HepG2 (cell line): ENCODE results near the gene GGPS1. TPM values are rescaled to one million over a fixed set of nuclear protein-coding genes. Genes with fewer than 3 reads are reported as not detected.

Source experiments
- ATAC-seq: fragments of 200-7000 bp; cut with Tn5 transposase; 3 replicates; pipeline ENCODE4 v1.9.1; 2020; ENCODE audit warnings: mild to moderate bottlenecking, moderate library complexity
- BruUV-seq: library from RNA; stranded (reverse); fragments of 400-500 nt; replicated peaks from 2 replicates; lab custom pipeline; 2021; lab: Mats Ljungman, UMichigan
- CTCF ChIA-PET: fragments of 300-600 bp; formaldehyde crosslinking; extraction: SDS; loops from one replicate; lab custom pipeline; 2021; ENCODE audit warnings: low total read pairs, inconsistent platforms, low intra/inter-chr PET ratio; lab: Yijun Ruan, JAX
- POLR2A ChIA-PET: fragments of 350-600 bp; sonication (Branson Sonifier 250); formaldehyde crosslinking; loops from one replicate; lab custom pipeline; 2020; ENCODE audit warnings: antibody characterized with exemption, inconsistent platforms; lab: Yijun Ruan, JAX
- DNase-seq: peaks from one replicate; pipeline ENCODE4 v3.0.0-alpha.2; 2015; ENCODE audit warnings: low spot score
- FAIRE-seq: peaks from 3 replicates; lab custom pipeline; 2011; peaks lifted over from hg19 to GRCh38; lab: Jason Lieb, UNC
- H2AFZ ChIP-seq: one replicate; pipeline ENCODE4 v1.6.1; 2011; ENCODE audit warnings: low read length, inconsistent platforms
- H3K27ac ChIP-seq: fragments of 300-600 bp; 3 replicates; pipeline ENCODE4 v1.8.0; 2011; ENCODE audit warnings: mixed run types, mild to moderate bottlenecking, mixed read lengths, low read length, inconsistent platforms; ENCODE audit not compliant: insufficient read depth; ENCODE audit errors: extremely low read length
- H3K27me3 ChIP-seq, 2 experiments: fragments of 200-600 bp in 1 of 2; 2 replicates in 1 of 2; 3 replicates in 1 of 2; pipeline versions ENCODE4 v1.6.0 to v1.8.0; 2011; ENCODE audit warnings: low read length in 2 of 2, mild to moderate bottlenecking in 2 of 2, moderate library complexity in 2 of 2, inconsistent platforms in 1 of 2; ENCODE audit not compliant: insufficient read depth in 2 of 2, control insufficient read depth in 1 of 2
- H3K36me3 ChIP-seq, 2 experiments: fragments of 200-600 bp in 1 of 2; replicated peaks in 1 of 2; 2 replicates in 1 of 2; 3 replicates in 1 of 2; pipeline versions ENCODE4 v1.5.1 to v1.8.0; 2011; ENCODE audit warnings: low read length in 2 of 2, inconsistent platforms in 1 of 2; ENCODE audit not compliant: insufficient read depth in 2 of 2, control insufficient read depth in 1 of 2
- H3K4me1 ChIP-seq: 2 replicates; pipeline ENCODE4 v1.5.1; 2012; ENCODE audit warnings: low read length, inconsistent platforms; ENCODE audit not compliant: insufficient read depth
- H3K4me2 ChIP-seq: 2 replicates; pipeline ENCODE4 v1.6.0; 2011; ENCODE audit warnings: low read depth, low read length, inconsistent platforms
- H3K4me3 ChIP-seq, 3 experiments: fragments of 200-600 bp in 1 of 3; sonication (generic), shearing (Covaris generic) in 1 of 3; replicated peaks in 1 of 3; 2 replicates each; pipeline ENCODE4 v1.5.1; 2011 to 2016; ENCODE audit warnings: low read length in 3 of 3, inconsistent platforms in 2 of 3, low read depth in 2 of 3, mild to moderate bottlenecking in 2 of 3, control low read depth in 1 of 3, mixed read lengths in 1 of 3; ENCODE audit not compliant: insufficient read depth in 1 of 3
- H3K79me2 ChIP-seq: one replicate; pipeline ENCODE4 v1.6.1; 2011; ENCODE audit warnings: low read length, inconsistent platforms; ENCODE audit not compliant: insufficient read depth
- H3K9ac ChIP-seq: 2 replicates; pipeline ENCODE4 v1.6.0; 2011; ENCODE audit warnings: mild to moderate bottlenecking, low read depth, low read length, inconsistent platforms; ENCODE audit not compliant: insufficient read depth
- H3K9me3 ChIP-seq: 2 replicates; pipeline ENCODE4 v1.5.1; 2012; ENCODE audit warnings: mild to moderate bottlenecking, low read length
- H4K20me1 ChIP-seq: 2 replicates; pipeline ENCODE4 v1.6.0; 2011; ENCODE audit warnings: inconsistent platforms, mild to moderate bottlenecking, low read length, moderate library complexity; ENCODE audit not compliant: insufficient read depth
- BRCA1 ChIP-seq: sonication (generic); formaldehyde crosslinking; IDR thresholded peaks from 2 replicates; pipeline ENCODE4 v1.4.0; 2020; ENCODE audit warnings: missing genetic modification reagents
- CEBPB ChIP-seq: IDR thresholded peaks from 2 replicates; pipeline ENCODE4 v1.6.1; 2011; ENCODE audit warnings: low read depth, low read length, improper control_type of control experiment, borderline replicate concordance
- CHD2 ChIP-seq: IDR thresholded peaks from 2 replicates; pipeline ENCODE4 v1.6.1; 2011; ENCODE audit warnings: low read depth, low read length, improper control_type of control experiment
- FOXP1 ChIP-seq, 2 experiments: fragments of 450-650 bp in 1 of 2; IDR thresholded peaks; 2 replicates each; pipeline ENCODE4 v1.6.1; 2017 to 2018; ENCODE audit warnings: antibody characterized with exemption in 1 of 2
- GABPA ChIP-seq, 2 experiments: IDR thresholded peaks; 2 replicates each; pipeline ENCODE4 v1.6.1; 2011 to 2016; ENCODE audit warnings: low read depth in 2 of 2, low read length in 1 of 2, missing biosample characterization in 1 of 2, missing genetic modification characterization in 1 of 2
- HOXA3 ChIP-seq: sonication (generic); formaldehyde crosslinking; IDR thresholded peaks from 2 replicates; pipeline ENCODE4 v1.5.0; 2020; ENCODE audit warnings: missing genetic modification reagents
- KDM5B ChIP-seq: sonication (generic); formaldehyde crosslinking; IDR thresholded peaks from 2 replicates; pipeline ENCODE4 v1.4.0; 2020; ENCODE audit warnings: missing genetic modification reagents, mild to moderate bottlenecking, borderline replicate concordance
- NR1H2 ChIP-seq: sonication (generic); formaldehyde crosslinking; IDR thresholded peaks from 2 replicates; pipeline ENCODE4 v1.8.1; 2022; ENCODE audit warnings: low read depth, missing genetic modification reagents, borderline replicate concordance
- POLR2AphosphoS2 ChIP-seq: IDR thresholded peaks from 2 replicates; pipeline ENCODE4 v1.6.1; 2011; ENCODE audit warnings: low read depth, low read length, improper control_type of control experiment
- RARA ChIP-seq: IDR thresholded peaks from 2 replicates; pipeline ENCODE4 v1.6.1; 2016; ENCODE audit warnings: missing genetic modification reagents, missing compliant biosample characterization
- TBL1XR1 ChIP-seq: fragments of 150-350 bp; IDR thresholded peaks from 2 replicates; pipeline ENCODE4 v1.6.1; 2014; ENCODE audit warnings: borderline replicate concordance, low read length; ENCODE audit not compliant: partially characterized antibody
- TBX3 ChIP-seq: fragments of 450-650 bp; IDR thresholded peaks from 2 replicates; pipeline ENCODE4 v1.6.1; 2017; ENCODE audit warnings: antibody characterized with exemption, mild to moderate bottlenecking, inconsistent platforms, borderline replicate concordance
- TEAD2 ChIP-seq: sonication (generic); formaldehyde crosslinking; IDR thresholded peaks from 2 replicates; pipeline ENCODE4 v1.9.0; 2021; ENCODE audit warnings: missing genetic modification reagents
- ZBTB7A ChIP-seq: sonication (generic); formaldehyde crosslinking; IDR thresholded peaks from 2 replicates; pipeline ENCODE4 v1.8.0; 2022; ENCODE audit warnings: mild to moderate bottlenecking, missing genetic modification reagents
- ZNF549 ChIP-seq: sonication (generic); formaldehyde crosslinking; IDR thresholded peaks from 2 replicates; pipeline ENCODE4 v1.5.0; 2020; ENCODE audit warnings: missing genetic modification reagents
- ZNF713 ChIP-seq: sonication (generic); formaldehyde crosslinking; IDR thresholded peaks from 2 replicates; pipeline ENCODE4 v1.4.0; 2020; ENCODE audit warnings: mild to moderate bottlenecking, missing genetic modification reagents
- ZNF747 ChIP-seq: sonication (generic); formaldehyde crosslinking; IDR thresholded peaks from 2 replicates; pipeline ENCODE4 v1.8.1; 2023; ENCODE audit warnings: missing genetic modification reagents, mild to moderate bottlenecking, borderline replicate concordance
- WGBS: methylation state at CpG from one replicate; pipeline ENCODE4 v1.1.6; 2017; ENCODE audit warnings: low lambda C conversion rate; 5-methylcytosine and 5-hydroxymethylcytosine counted together
- in situ Hi-C: cut with HindIII; loops from 2 replicates; pipeline ENCODE4 v1.10.0; 2017; ENCODE audit warnings: low pct_unique_long_range_greater_than_20kb; ENCODE audit not compliant: extremely low pct_ligation_motif_present
- intact Hi-C: fragments of 100-400 bp; cut with micrococcal nuclease; formaldehyde crosslinking; loops from one replicate; pipeline ENCODE4 v1.10.0; 2022; ENCODE audit not compliant: unreplicated experiment
- polyA plus RNA-seq, 8 experiments: library from polyadenylated mRNA; depleted of rRNA in 3 of 8; stranded (reverse) in 7 of 8; unstranded in 1 of 8; fragments of >200 nt; fragmentation: Illumina TruSeq in 4 of 8; extraction: Trizol in 4 of 8; gene quantifications; 2 replicates each; pipeline versions ENCODE4 v1.2.1 to v1.2.3, GENCODE V29; 2011 to 2016; ENCODE audit warnings: low read depth in 4 of 8, missing spikeins in 1 of 8, mixed read lengths in 1 of 8; ENCODE audit not compliant: insufficient read depth in 1 of 8
- total RNA-seq, 5 experiments: library from RNA; depleted of rRNA; stranded (reverse); fragments of >200 nt; fragmentation: Illumina TruSeq; extraction: Trizol; gene quantifications; 2 replicates each; pipeline ENCODE4 v1.2.3, GENCODE V29; 2016; ENCODE audit warnings: low read depth in 1 of 5
- TF ChIP-seq, protein P1 (sequence below): sonication (generic); formaldehyde crosslinking; IDR thresholded peaks from 2 replicates; pipeline ENCODE4 v1.4.0; 2020; ENCODE audit warnings: missing genetic modification reagents
- TF ChIP-seq, protein P2 (sequence below): sonication (generic); formaldehyde crosslinking; IDR thresholded peaks from 2 replicates; pipeline ENCODE4 v1.4.0; 2020; ENCODE audit warnings: missing genetic modification reagents, low read depth, mild to moderate bottlenecking, borderline replicate concordance
- TF ChIP-seq, protein P3 (sequence below): sonication (generic); formaldehyde crosslinking; IDR thresholded peaks from 2 replicates; pipeline ENCODE4 v1.8.0; 2022; ENCODE audit warnings: mild to moderate bottlenecking, missing genetic modification reagents, moderate library complexity
- TF ChIP-seq, protein P4 (sequence below): sonication (generic); formaldehyde crosslinking; IDR thresholded peaks from 2 replicates; pipeline ENCODE4 v1.5.0; 2020; ENCODE audit warnings: mild to moderate bottlenecking, low read depth, missing genetic modification reagents, borderline replicate concordance

Gene GGPS1
- total and polyA plus RNA-seq, 2 of the 13 experiments (the other 11 are each of a cell fraction or from before 2014, with no cell fraction given), result 28.8 to 42.6 TPM

DNA sequence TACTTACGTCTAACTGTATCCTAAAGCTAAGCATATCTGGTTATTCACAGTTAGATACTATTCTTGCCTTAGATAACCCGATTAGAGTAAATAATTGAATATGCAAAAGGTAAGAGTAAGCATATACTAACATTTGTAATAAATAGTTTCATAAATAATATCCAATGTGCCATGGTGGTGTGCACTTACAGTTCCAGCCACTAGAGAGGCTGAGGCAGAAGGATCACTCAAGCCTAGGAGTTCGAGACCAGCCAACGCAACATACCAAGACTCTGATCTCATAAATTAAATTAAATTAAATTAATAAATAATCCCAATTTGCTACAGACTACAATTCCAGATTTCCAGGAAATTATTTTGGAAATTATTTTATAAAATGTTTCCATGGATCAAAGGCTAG lies 12.6 kb upstream of the GGPS1 start (continued):
- TF ChIP-seq TBX3, result no peak
- no peak for TF ChIP-seq ZNF747 (CRISPR knock-in tag)
- TF ChIP-seq POLR2AphosphoS2, result no peak
- TF ChIP-seq NR1H2 (CRISPR knock-in tag), result no peak
- no peak for TF ChIP-seq CEBPB
- TF ChIP-seq ZBTB7A (CRISPR knock-in tag), result no peak
- TF ChIP-seq BRCA1 (CRISPR knock-in tag), result no peak
- TF ChIP-seq HOXA3, result no peak
- TF ChIP-seq RARA (CRISPR knock-in tag), result no peak
- TF ChIP-seq, protein P1, sequence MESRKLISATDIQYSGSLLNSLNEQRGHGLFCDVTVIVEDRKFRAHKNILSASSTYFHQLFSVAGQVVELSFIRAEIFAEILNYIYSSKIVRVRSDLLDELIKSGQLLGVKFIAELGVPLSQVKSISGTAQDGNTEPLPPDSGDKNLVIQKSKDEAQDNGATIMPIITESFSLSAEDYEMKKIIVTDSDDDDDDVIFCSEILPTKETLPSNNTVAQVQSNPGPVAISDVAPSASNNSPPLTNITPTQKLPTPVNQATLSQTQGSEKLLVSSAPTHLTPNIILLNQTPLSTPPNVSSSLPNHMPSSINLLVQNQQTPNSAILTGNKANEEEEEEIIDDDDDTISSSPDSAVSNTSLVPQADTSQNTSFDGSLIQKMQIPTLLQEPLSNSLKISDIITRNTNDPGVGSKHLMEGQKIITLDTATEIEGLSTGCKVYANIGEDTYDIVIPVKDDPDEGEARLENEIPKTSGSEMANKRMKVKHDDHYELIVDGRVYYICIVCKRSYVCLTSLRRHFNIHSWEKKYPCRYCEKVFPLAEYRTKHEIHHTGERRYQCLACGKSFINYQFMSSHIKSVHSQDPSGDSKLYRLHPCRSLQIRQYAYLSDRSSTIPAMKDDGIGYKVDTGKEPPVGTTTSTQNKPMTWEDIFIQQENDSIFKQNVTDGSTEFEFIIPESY (CRISPR knock-in tag), result no peak

DNA sequence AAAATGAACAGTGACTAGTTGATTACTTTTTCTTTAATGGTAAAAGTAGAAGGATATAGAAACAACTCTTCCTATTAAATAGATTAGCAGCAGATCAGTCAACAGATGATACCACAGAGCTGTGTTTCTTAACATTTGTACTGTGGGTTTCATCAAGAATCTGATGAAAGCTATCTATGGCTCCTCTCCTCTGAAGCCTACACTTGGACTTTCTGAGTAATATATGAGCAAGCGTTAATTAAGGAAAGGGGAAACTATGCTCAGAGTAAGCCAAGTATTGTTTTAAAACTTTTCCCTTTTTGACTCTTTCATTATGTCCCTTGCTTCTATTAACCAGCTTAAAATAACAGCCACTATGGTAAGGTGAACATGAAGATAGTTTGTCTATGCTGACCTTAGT lies 11.2 kb upstream of the GGPS1 start:
- Histone ChIP-seq H3K4me2 (no peak overlapping the region), H3K27me3 (no peaks in the 10 kb centered on the region), H3K36me3 (peaks cover 0 to 11% of the 10 kb centered on the region in 2 experiments; a peak in 4 of 5 replicates), H3K27ac (no peak overlapping the region), H2AFZ (no peak overlapping the region), H3K4me1 (peaks cover 58% of the 10 kb centered on the region), H3K4me3 (no peak overlapping the region)
- no TSS peak for BruUV-seq
- FAIRE-seq (no peak), DNase-seq (no peak), ATAC-seq (no peak)
- WGBS, result 96% methylated on average over 1 of the region's 1 CpG
- intact Hi-C loops, result no loop called here
- POLR2A ChIA-PET, result no interaction called here
- CTCF ChIA-PET, result no interaction called here
- TF ChIP-seq ZNF713, result no peak
- TF ChIP-seq FOXP1 (IDR thresholded peaks at IDR 0.05), result no peak
- TF ChIP-seq FOXP1 (CRISPR knock-in tag; IDR thresholded peaks at IDR 0.05), result no peak
- no peak for TF ChIP-seq KDM5B
- TF ChIP-seq, protein P2, sequence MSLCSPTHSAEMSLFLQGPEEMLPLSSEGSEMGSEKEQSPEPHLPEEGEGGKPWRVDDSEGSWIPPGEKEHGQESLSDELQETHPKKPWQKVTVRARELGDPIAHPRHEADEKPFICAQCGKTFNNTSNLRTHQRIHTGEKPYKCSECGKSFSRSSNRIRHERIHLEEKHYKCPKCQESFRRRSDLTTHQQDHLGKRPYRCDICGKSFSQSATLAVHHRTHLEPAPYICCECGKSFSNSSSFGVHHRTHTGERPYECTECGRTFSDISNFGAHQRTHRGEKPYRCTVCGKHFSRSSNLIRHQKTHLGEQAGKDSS (CRISPR knock-in tag), result no peak
- TF ChIP-seq, protein P3, sequence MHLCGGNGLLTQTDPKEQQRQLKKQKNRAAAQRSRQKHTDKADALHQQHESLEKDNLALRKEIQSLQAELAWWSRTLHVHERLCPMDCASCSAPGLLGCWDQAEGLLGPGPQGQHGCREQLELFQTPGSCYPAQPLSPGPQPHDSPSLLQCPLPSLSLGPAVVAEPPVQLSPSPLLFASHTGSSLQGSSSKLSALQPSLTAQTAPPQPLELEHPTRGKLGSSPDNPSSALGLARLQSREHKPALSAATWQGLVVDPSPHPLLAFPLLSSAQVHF (CRISPR knock-in tag), result no peak
- TF ChIP-seq, protein P4, sequence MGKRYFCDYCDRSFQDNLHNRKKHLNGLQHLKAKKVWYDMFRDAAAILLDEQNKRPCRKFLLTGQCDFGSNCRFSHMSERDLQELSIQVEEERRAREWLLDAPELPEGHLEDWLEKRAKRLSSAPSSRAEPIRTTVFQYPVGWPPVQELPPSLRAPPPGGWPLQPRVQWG (CRISPR knock-in tag), result no peak
- TF ChIP-seq ZNF549 (CRISPR knock-in tag), result no peak
- TF ChIP-seq TBL1XR1, result no peak
- TF ChIP-seq TEAD2, result no peak
- TF ChIP-seq CHD2, result no peak
- no peak for TF ChIP-seq GABPA (IDR thresholded peaks at IDR 0.05; ENCODE audit: low read depth, low read length)
- TF ChIP-seq GABPA (CRISPR knock-in tag; IDR thresholded peaks at IDR 0.05; ENCODE audit: low read depth), result no peak
- TF ChIP-seq, all 625 proteins: peak for 0
- Histone ChIP-seq H3K9me3 (no peaks in the 10 kb centered on the region), H3K9ac (no peak overlapping the region), H3K79me2 (peaks cover 96% of the 10 kb centered on the region), H4K20me1 (peaks cover 37% of the 10 kb centered on the region)
- in situ Hi-C loops, result no loop called here
